ENCODE measurements around the gene TRAPPC2L.

The TRAPPC2L gene

DNA sequence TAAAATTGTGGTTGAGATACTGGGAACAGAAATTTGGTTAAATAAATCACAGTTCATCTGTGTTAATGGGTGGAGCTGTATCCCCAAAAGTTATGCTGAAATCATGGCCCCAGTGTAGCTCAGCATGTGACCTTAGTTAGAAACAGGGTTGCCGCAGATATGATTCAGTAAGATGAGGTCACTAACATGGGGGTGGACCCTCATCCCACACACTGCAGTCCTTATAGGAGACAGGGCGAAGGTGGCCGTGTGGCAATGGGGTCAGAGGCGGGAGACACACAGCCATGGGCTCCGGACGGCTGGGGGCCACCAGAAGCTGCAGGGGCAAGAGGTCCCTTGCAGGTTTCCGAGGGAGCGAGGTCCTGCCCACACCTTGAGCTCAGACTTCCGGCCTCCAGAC lies 10.8 kb upstream of the TRAPPC2L start:
- no peak overlapping the region for H3K4me3 ChIP-seq (ENCODE audit: low read length)
- TF ChIP-seq, protein P1, sequence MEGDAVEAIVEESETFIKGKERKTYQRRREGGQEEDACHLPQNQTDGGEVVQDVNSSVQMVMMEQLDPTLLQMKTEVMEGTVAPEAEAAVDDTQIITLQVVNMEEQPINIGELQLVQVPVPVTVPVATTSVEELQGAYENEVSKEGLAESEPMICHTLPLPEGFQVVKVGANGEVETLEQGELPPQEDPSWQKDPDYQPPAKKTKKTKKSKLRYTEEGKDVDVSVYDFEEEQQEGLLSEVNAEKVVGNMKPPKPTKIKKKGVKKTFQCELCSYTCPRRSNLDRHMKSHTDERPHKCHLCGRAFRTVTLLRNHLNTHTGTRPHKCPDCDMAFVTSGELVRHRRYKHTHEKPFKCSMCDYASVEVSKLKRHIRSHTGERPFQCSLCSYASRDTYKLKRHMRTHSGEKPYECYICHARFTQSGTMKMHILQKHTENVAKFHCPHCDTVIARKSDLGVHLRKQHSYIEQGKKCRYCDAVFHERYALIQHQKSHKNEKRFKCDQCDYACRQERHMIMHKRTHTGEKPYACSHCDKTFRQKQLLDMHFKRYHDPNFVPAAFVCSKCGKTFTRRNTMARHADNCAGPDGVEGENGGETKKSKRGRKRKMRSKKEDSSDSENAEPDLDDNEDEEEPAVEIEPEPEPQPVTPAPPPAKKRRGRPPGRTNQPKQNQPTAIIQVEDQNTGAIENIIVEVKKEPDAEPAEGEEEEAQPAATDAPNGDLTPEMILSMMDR (conservative IDR thresholded peaks at IDR 0.05; ENCODE audit: low read depth, low read length) = no peak
- DNase-seq (ENCODE audit: low read depth) = no peak

DNA sequence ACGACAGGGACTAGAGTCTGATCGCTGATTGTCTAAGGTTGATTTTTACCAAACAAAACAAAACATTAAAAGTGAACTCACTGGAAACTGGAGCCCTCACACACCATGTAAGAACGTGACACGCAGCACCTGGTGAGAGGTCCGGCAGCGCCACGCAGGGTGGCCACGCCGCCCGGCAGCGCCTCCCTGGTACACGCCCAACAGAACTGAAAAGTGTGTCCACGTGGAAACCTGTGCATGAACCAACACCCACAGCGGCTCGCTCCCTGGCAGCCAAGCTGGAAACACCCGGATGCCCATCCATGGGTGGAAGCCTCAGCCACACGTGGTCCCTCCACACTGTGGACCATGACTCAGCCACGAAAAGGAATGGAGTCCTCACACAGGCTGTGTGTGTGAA lies 9.3 kb upstream of the TRAPPC2L start:
- TF ChIP-seq, protein P1 (conservative IDR thresholded peaks at IDR 0.05; ENCODE audit: low read depth, low read length) = no peak
- no peak overlapping the region for H3K4me3 ChIP-seq (ENCODE audit: low read length)
- DNase-seq (ENCODE audit: low read depth) = no peak

DNA sequence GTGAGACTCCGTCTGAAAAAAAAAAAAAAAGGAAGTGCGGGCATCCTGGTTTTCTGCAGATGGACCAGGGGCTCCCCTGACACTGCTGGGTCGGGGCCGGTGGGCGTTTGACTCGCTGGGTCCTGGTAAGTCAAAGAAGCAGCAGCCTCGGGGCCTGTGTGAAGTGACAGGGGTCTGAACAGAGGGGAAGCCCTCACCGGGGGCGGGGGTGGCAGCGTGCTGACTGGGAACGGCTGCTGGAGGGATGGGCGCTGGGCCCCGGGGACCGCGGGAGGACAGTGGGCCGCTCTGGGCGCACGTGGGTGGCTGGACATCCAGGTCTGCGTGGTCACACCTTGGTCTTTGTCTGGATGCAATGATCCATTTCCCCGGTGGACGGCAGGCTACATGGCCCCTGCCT lies 8.4 kb upstream of the TRAPPC2L start:
- H3K4me3 ChIP-seq (ENCODE audit: low read length) = no peak overlapping the region
- TF ChIP-seq, protein P1 (conservative IDR thresholded peaks at IDR 0.05; ENCODE audit: low read depth, low read length) = no peak
- DNase-seq (ENCODE audit: low read depth) = no peak

DNA sequence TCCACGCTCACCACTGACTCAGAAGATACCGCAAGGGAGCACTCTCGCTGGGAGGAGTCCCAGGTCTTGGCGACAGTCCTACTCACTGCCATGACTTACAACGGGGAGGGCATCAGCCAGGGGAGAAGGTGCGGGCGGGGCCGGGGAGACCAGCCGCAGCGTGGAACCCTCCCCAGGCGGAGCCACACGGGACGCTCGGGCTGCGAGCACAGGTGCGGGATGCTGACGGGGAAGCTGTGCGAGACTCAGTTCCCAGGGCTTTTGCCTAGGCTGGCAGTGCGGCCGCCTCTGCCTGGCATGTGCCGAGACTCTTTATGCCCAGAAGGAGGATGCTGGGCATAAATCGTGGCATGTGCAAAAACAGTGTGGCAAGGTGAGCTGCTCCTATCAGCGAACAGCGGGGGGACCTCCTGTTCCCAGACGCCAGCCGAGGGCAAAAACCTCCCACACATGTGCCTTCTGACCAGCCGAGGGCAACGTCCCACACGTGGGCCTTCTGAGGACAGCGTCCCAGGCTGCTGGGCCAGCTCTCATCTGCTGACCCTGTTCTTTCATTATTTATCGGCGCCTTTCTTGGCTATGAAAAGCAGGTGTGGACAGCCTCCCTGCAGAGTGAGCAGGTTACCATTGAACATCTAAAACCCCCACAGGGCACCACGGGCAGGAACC lies 6.3 kb upstream of the TRAPPC2L start:
- DNase-seq (ENCODE audit: low read depth) = no peak
- TF ChIP-seq, protein P1 (conservative IDR thresholded peaks at IDR 0.05; ENCODE audit: low read depth, low read length) = no peak
- no peak overlapping the region for H3K4me3 ChIP-seq (ENCODE audit: low read length)

DNA sequence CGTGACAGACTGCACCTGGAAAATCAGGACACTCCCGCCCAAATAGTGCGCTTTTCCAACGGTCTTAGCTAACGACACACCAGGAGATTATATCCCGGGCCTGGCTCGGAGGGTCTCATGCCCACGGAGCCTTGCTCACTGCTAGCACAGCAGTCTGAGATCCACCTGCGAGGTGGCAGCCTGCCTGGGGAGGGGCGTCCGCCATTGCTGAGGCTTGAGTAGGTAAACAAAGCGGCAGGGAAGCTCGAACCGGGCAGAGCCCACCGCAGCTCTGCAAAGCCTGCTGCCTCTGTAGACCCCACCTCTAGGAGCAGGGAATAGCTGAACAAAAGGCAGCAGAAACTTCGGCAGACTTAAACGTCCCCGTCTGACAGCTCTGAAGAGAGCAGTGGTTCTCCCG lies 5.3 kb upstream of the TRAPPC2L start:
- TF ChIP-seq, protein P1 (conservative IDR thresholded peaks at IDR 0.05; ENCODE audit: low read depth, low read length) = no peak
- H3K4me3 ChIP-seq (ENCODE audit: low read length) = no peak overlapping the region
- DNase-seq (ENCODE audit: low read depth) = no peak

DNA sequence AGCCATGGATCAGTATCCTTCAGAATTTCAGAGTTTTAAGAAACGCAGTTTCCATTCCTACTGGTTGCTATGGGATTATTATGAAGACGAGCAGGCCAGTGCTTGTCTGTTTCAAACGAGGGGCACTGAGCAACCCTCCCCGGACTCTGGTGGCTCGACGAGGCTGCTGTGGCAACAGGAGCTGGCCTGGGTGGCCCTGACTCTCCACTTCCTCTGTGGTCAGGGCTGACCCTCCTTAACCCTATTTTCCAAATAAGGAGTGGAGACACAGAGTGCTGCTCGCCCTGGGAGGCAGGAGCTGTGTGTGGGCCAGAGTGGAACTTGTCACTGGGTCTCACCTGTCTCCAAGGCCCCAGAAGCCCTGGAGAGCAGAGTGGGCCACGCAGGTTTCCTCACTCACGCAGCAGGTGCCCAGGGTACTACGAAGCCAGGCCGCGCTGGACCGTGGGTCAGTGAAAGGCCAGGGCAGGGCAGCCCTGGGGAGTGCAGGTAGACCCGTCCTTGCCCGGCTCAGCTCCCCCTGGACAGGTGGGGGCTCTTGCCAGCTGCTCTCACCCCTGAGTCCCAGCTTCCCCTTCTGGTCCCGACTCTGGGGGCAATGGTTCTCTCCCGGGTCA lies 3.5 kb upstream of the TRAPPC2L start:
- TF ChIP-seq, protein P1 (conservative IDR thresholded peaks at IDR 0.05; ENCODE audit: low read depth, low read length) = no peak
- H3K4me3 ChIP-seq (ENCODE audit: low read length) = no peak overlapping the region
- DNase-seq (ENCODE audit: low read depth) = no peak

Data from retinal pigment epithelial cell (primary cell).